Measurements from ENCODE around the gene TIE1.

DNA sequence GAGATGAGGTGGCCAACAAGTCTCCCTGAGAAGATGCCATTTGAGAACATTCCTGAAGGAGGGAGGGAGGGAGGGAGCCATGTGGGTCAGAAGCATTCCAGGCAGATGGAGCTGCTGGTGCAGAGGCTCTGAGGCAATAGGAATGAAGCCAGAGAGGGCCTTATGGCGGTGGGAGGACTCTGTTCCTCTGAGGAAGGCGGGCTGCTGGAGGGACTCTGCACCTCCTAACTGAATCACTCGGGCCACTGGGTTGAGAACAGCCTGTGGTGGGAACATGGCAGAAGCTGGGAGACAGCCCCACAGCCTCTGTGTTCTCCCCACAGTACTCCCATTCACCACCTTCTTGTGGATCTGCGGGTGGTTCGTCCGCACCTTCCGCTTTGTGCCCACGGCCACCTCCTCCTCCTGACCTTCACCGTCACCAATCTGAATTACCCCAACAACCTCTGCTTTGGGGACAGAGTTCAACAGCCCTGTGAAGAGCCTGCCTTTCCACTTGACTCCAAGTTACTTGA is 33.4 kb upstream of the TIE1 start:
- TF ChIP-seq, protein P1, sequence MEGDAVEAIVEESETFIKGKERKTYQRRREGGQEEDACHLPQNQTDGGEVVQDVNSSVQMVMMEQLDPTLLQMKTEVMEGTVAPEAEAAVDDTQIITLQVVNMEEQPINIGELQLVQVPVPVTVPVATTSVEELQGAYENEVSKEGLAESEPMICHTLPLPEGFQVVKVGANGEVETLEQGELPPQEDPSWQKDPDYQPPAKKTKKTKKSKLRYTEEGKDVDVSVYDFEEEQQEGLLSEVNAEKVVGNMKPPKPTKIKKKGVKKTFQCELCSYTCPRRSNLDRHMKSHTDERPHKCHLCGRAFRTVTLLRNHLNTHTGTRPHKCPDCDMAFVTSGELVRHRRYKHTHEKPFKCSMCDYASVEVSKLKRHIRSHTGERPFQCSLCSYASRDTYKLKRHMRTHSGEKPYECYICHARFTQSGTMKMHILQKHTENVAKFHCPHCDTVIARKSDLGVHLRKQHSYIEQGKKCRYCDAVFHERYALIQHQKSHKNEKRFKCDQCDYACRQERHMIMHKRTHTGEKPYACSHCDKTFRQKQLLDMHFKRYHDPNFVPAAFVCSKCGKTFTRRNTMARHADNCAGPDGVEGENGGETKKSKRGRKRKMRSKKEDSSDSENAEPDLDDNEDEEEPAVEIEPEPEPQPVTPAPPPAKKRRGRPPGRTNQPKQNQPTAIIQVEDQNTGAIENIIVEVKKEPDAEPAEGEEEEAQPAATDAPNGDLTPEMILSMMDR (conservative IDR thresholded peaks at IDR 0.05): no peak
- TF ChIP-seq ZFX (IDR thresholded peaks at IDR 0.05): no peak

Measured in C4-2B (cell line).